ENCODE results near the gene GBP3.
"Not testable (repeated sequence)": the region's sequence is repeated elsewhere in the genome, so short reads cannot be mapped to it uniquely, and the experiment has no call there.

The GBP3 gene

GRCh38 chr1:89040315-89040626 is 17.6 kb upstream of the GBP3 start:
- H4K91ac ChIP-seq (ENCODE audit: low read depth, low read length): no peak overlapping the region
- H3K4me2 ChIP-seq (ENCODE audit: low read length): no peak overlapping the region
- peaks cover 2% of the 10 kb centered on the region for H3K79me2 ChIP-seq (ENCODE audit: control insufficient read depth, insufficient read depth, low read length, poor library complexity)
- no peak overlapping the region for H2AK5ac ChIP-seq (ENCODE audit: low read length)
- H3K18ac ChIP-seq (ENCODE audit: low read length): no peak overlapping the region
- H3K9ac ChIP-seq (ENCODE audit: low read length): no peak overlapping the region
- no peak overlapping the region for H2BK5ac ChIP-seq (ENCODE audit: low read depth, low read length, poor library complexity)
- H4K12ac ChIP-seq (ENCODE audit: low read depth, low read length): no peak overlapping the region
- peaks cover 4% of the 10 kb centered on the region for H3K9me3 ChIP-seq (ENCODE audit: insufficient read depth, low read depth, low read length)
- no peak overlapping the region for H3K4ac ChIP-seq (ENCODE audit: low read depth, low read length)
- no peaks in the 10 kb centered on the region for H3K27me3 ChIP-seq (ENCODE audit: insufficient read depth, low read length)
- H3K79me1 ChIP-seq (ENCODE audit: low read length): no peaks in the 10 kb centered on the region
- H3K4me3 ChIP-seq (ENCODE audit: low read depth, low read length): no peak overlapping the region
- H2BK12ac ChIP-seq (ENCODE audit: low read length): no peak overlapping the region
- H3K14ac ChIP-seq (ENCODE audit: low read length): no peak overlapping the region
- no peak for DNase-seq
- no peak overlapping the region for H2AFZ ChIP-seq (ENCODE audit: insufficient read depth, low read length, poor library complexity)
- no peaks in the 10 kb centered on the region for H3K4me1 ChIP-seq (ENCODE audit: control insufficient read depth in 1 of 2, insufficient read depth in 2 of 2, low read length in 2 of 2)
- H3K23ac ChIP-seq (ENCODE audit: low read length): no peak overlapping the region
- WGBS (ENCODE audit: extremely low coverage, insufficient coverage, insufficient read length): no CpG with 5 or more reads among the region's 1 CpG
- no peaks in the 10 kb centered on the region for H3K36me3 ChIP-seq (ENCODE audit: control insufficient read depth in 1 of 2, insufficient read depth in 2 of 2, low read length in 2 of 2)
- H3K27ac ChIP-seq (ENCODE audit: low read depth, low read length): no peak overlapping the region
- H4K8ac ChIP-seq (ENCODE audit: low read depth, low read length): no peak overlapping the region
- no peak overlapping the region for H2BK120ac ChIP-seq (ENCODE audit: insufficient read depth, low read length, poor library complexity)

GRCh38 chr1:89037186-89037585 is 14.5 kb upstream of the GBP3 start:
- H4K12ac ChIP-seq (ENCODE audit: low read depth, low read length): no peak overlapping the region
- no peak overlapping the region for H2BK12ac ChIP-seq (ENCODE audit: low read length)
- H3K4ac ChIP-seq (ENCODE audit: low read depth, low read length): no peak overlapping the region
- H3K4me1 ChIP-seq (ENCODE audit: control insufficient read depth in 1 of 2, insufficient read depth in 2 of 2, low read length in 2 of 2): no peaks in the 10 kb centered on the region
- H4K91ac ChIP-seq (ENCODE audit: low read depth, low read length): no peak overlapping the region
- H2BK5ac ChIP-seq (ENCODE audit: low read depth, low read length, poor library complexity): no peak overlapping the region
- no peak overlapping the region for H3K4me3 ChIP-seq (ENCODE audit: low read depth, low read length)
- no peaks in the 10 kb centered on the region for H3K79me1 ChIP-seq (ENCODE audit: low read length)
- H3K79me2 ChIP-seq (ENCODE audit: control insufficient read depth, insufficient read depth, low read length, poor library complexity): no peaks in the 10 kb centered on the region
- no peak overlapping the region for H3K27ac ChIP-seq (ENCODE audit: low read depth, low read length)
- H3K4me2 ChIP-seq (ENCODE audit: low read length): no peak overlapping the region
- H2BK120ac ChIP-seq (ENCODE audit: insufficient read depth, low read length, poor library complexity): no peak overlapping the region
- H4K8ac ChIP-seq (ENCODE audit: low read depth, low read length): no peak overlapping the region
- no peak overlapping the region for H3K23ac ChIP-seq (ENCODE audit: low read length)
- no peak overlapping the region for H3K18ac ChIP-seq (ENCODE audit: low read length)
- no peak overlapping the region for H3K9ac ChIP-seq (ENCODE audit: low read length)
- H3K9me3 ChIP-seq (ENCODE audit: insufficient read depth, low read depth, low read length): peaks cover 5% of the 10 kb centered on the region
- no peaks in the 10 kb centered on the region for H3K36me3 ChIP-seq (ENCODE audit: control insufficient read depth in 1 of 2, insufficient read depth in 2 of 2, low read length in 2 of 2)
- H3K14ac ChIP-seq (ENCODE audit: low read length): no peak overlapping the region
- H2AFZ ChIP-seq (ENCODE audit: insufficient read depth, low read length, poor library complexity): no peak overlapping the region
- no peaks in the 10 kb centered on the region for H3K27me3 ChIP-seq (ENCODE audit: insufficient read depth, low read length)
- WGBS (ENCODE audit: extremely low coverage, insufficient coverage, insufficient read length): no CpG with 5 or more reads among the region's 1 CpG
- DNase-seq: no peak
- no peak overlapping the region for H2AK5ac ChIP-seq (ENCODE audit: low read length)

- Histone ChIP-seq H3K9me3 (ENCODE audit: insufficient read depth, low read depth, low read length) (peaks cover 5% of the 10 kb centered on the region), H2AFZ (ENCODE audit: insufficient read depth, low read length, poor library complexity) (no peak overlapping the region), H3K4ac (ENCODE audit: low read depth, low read length) (no peak overlapping the region), H2BK12ac (ENCODE audit: low read length) (no peak overlapping the region), H3K27me3 (ENCODE audit: insufficient read depth, low read length) (no peaks in the 10 kb centered on the region), H2BK120ac (ENCODE audit: insufficient read depth, low read length, poor library complexity) (no peak overlapping the region), H4K8ac (ENCODE audit: low read depth, low read length) (no peak overlapping the region), H4K12ac (ENCODE audit: low read depth, low read length) (no peak overlapping the region), H3K79me1 (ENCODE audit: low read length) (no peaks in the 10 kb centered on the region), H3K4me3 (ENCODE audit: low read depth, low read length) (no peak overlapping the region), H3K36me3 (ENCODE audit: control insufficient read depth in 1 of 2, insufficient read depth in 2 of 2, low read length in 2 of 2) (no peaks in the 10 kb centered on the region), H3K4me2 (ENCODE audit: low read length) (no peak overlapping the region), H3K18ac (ENCODE audit: low read length) (no peak overlapping the region), H3K27ac (ENCODE audit: low read depth, low read length) (no peak overlapping the region), H3K14ac (ENCODE audit: low read length) (no peak overlapping the region), H3K9ac (ENCODE audit: low read length) (no peak overlapping the region), H4K91ac (ENCODE audit: low read depth, low read length) (no peak overlapping the region), H3K4me1 (ENCODE audit: control insufficient read depth in 1 of 2, insufficient read depth in 2 of 2, low read length in 2 of 2) (no peaks in the 10 kb centered on the region), H3K23ac (ENCODE audit: low read length) (no peak overlapping the region), H3K79me2 (ENCODE audit: control insufficient read depth, insufficient read depth, low read length, poor library complexity) (no peaks in the 10 kb centered on the region), H2AK5ac (ENCODE audit: low read length) (no peak overlapping the region), H2BK5ac (ENCODE audit: low read depth, low read length, poor library complexity) (no peak overlapping the region)
- DNase-seq: no peak
- WGBS (ENCODE audit: extremely low coverage, insufficient coverage, insufficient read length): no CpG with 5 or more reads among the region's 1 CpG
Observed at GRCh38 chr1:89035080-89035479, 12.4 kb upstream of the GBP3 start.

GRCh38 chr1:89034004-89034403 is 11.3 kb upstream of the GBP3 start:
- not testable (repeated sequence) for H3K4me3 ChIP-seq (ENCODE audit: low read depth, low read length); H3K9me3 ChIP-seq (ENCODE audit: insufficient read depth, low read depth, low read length); H3K4ac ChIP-seq (ENCODE audit: low read depth, low read length); H3K14ac ChIP-seq (ENCODE audit: low read length); H2BK120ac ChIP-seq (ENCODE audit: insufficient read depth, low read length, poor library complexity); H4K91ac ChIP-seq (ENCODE audit: low read depth, low read length); H2AK5ac ChIP-seq (ENCODE audit: low read length); H3K27me3 ChIP-seq (ENCODE audit: insufficient read depth, low read length); H4K8ac ChIP-seq (ENCODE audit: low read depth, low read length); DNase-seq; H4K12ac ChIP-seq (ENCODE audit: low read depth, low read length); H3K4me1 ChIP-seq (ENCODE audit: control insufficient read depth in 1 of 2, insufficient read depth in 2 of 2, low read length in 2 of 2); H3K9ac ChIP-seq (ENCODE audit: low read length); H3K27ac ChIP-seq (ENCODE audit: low read depth, low read length); H3K4me2 ChIP-seq (ENCODE audit: low read length); H2AFZ ChIP-seq (ENCODE audit: insufficient read depth, low read length, poor library complexity); H3K79me2 ChIP-seq (ENCODE audit: control insufficient read depth, insufficient read depth, low read length, poor library complexity); H3K23ac ChIP-seq (ENCODE audit: low read length); H3K18ac ChIP-seq (ENCODE audit: low read length); H2BK12ac ChIP-seq (ENCODE audit: low read length); H3K36me3 ChIP-seq (ENCODE audit: control insufficient read depth in 1 of 2, insufficient read depth in 2 of 2, low read length in 2 of 2); H3K79me1 ChIP-seq (ENCODE audit: low read length); H2BK5ac ChIP-seq (ENCODE audit: low read depth, low read length, poor library complexity)
- no CpG with 5 or more reads among the region's 5 CpGs for WGBS (ENCODE audit: extremely low coverage, insufficient coverage, insufficient read length)

- H4K8ac ChIP-seq (ENCODE audit: low read depth, low read length); H3K23ac ChIP-seq (ENCODE audit: low read length); H3K4me3 ChIP-seq (ENCODE audit: low read depth, low read length); H3K9ac ChIP-seq (ENCODE audit: low read length); H2BK5ac ChIP-seq (ENCODE audit: low read depth, low read length, poor library complexity); H2BK120ac ChIP-seq (ENCODE audit: insufficient read depth, low read length, poor library complexity); H2AFZ ChIP-seq (ENCODE audit: insufficient read depth, low read length, poor library complexity); H2BK12ac ChIP-seq (ENCODE audit: low read length); H3K79me1 ChIP-seq (ENCODE audit: low read length); H2AK5ac ChIP-seq (ENCODE audit: low read length); H3K36me3 ChIP-seq (ENCODE audit: control insufficient read depth in 1 of 2, insufficient read depth in 2 of 2, low read length in 2 of 2); H4K91ac ChIP-seq (ENCODE audit: low read depth, low read length); H3K4me1 ChIP-seq (ENCODE audit: control insufficient read depth in 1 of 2, insufficient read depth in 2 of 2, low read length in 2 of 2); H4K12ac ChIP-seq (ENCODE audit: low read depth, low read length); H3K27ac ChIP-seq (ENCODE audit: low read depth, low read length); DNase-seq; H3K79me2 ChIP-seq (ENCODE audit: control insufficient read depth, insufficient read depth, low read length, poor library complexity); H3K4me2 ChIP-seq (ENCODE audit: low read length); H3K14ac ChIP-seq (ENCODE audit: low read length); H3K27me3 ChIP-seq (ENCODE audit: insufficient read depth, low read length); H3K18ac ChIP-seq (ENCODE audit: low read length); H3K4ac ChIP-seq (ENCODE audit: low read depth, low read length); H3K9me3 ChIP-seq (ENCODE audit: insufficient read depth, low read depth, low read length): not testable (repeated sequence)
- no CpG with 5 or more reads among the region's 2 CpGs for WGBS (ENCODE audit: extremely low coverage, insufficient coverage, insufficient read length)
Observed at GRCh38 chr1:89029051-89029450, 6.4 kb upstream of the GBP3 start.

Measured in trophoblast cell (in vitro differentiated cells and primary cell).